Lung microvascular endothelial cell (primary cell): ENCODE results near the gene CIBAR2. TPM values are rescaled to one million over a fixed set of nuclear protein-coding genes. Genes with fewer than 3 reads are reported as not detected.

ENCODE experiments used
- DNase-seq, 2 donors: peaks; one replicate each; pipeline versions ENCODE4 v3.0.0 to v3.0.0-alpha.2; 2010; ENCODE audit warnings: low read depth in 2 of 2
- total RNA-seq: library from RNA; depleted of rRNA; stranded (reverse); fragments of >200 nt; gene quantifications from 2 replicates; pipeline ENCODE4 v1.2.1, GENCODE V29; 2014

CIBAR2 gene
- total RNA-seq, 1 donor from 2014 or later = not detected

DNA sequence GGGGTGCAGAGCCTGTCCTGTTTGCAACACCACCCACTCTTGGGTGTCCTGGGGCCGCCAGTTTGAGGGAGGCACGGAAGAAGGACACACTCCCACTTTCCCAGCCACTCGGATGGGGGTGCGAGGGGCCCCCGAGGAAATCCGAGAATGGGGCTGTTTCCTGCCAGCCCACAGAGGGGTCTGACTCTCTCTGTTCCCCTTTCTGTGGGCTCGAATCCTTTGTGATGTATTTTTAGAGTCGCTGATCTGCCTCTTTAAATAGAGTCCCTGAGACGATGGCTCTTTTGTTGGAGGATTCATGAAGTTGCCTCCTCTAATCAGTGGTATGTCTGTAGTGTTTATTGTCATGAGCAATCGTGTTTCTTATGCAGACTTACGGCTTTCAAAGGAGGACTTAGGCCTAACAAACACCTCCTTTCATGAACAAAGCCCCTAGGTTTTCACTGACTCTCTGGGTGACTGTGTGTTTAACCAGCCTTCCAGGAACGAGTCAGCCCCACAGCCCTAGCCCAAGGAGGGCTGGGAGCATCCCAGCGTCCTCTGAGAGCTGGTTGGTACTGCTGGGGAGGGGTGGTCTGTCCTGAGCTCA lies 29.1 kb downstream of the CIBAR2 start:
- DNase-seq = no peak

GRCh38 chr16:85082173-85083050 lies 29.9 kb downstream of the CIBAR2 start:
- DNase-seq = no peak

DNA sequence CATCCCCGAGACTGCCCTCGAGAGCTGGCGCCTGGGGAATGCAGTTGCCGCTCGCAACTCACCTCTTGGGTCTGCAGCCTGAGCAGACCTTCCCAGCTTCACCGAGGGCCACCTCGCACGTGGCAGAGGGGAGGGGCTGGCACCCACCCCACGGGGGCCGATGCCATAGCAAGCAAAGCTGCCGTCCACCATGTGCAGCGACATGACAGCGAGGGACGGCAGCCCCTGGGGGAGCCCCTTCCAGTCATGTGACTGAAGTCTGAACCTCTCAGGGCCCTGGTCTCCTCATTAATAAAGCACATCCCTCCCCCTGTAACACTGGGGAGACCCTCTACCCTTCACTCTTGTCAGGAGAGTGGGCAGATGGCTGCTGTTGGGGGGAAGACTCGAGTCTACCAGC lies 30.5 kb downstream of the CIBAR2 start:
- no peak for DNase-seq

DNA sequence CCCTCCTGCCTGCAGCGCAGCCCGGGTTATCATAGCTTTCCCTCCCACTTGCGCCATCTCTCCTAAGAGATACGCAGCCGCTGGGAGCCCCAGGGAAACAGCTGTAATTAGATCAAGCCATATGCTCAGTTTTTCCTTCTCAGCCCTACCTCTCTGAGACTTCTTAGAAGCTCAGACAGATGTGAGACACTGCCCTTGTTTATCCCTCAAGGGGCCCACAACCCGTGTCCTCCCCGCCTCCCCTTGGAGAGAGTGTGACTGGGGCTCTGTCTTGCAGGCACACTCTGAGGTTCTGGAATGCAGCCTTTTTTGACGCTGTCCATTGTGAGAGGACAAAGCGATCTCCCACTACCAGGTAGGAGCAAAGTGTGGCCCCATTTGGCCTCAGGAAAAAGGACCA lies 31.2 kb downstream of the CIBAR2 start:
- no peak for DNase-seq

GRCh38 chr16:85079785-85080570 lies 32.3 kb downstream of the CIBAR2 start:
- no peak for DNase-seq

DNA sequence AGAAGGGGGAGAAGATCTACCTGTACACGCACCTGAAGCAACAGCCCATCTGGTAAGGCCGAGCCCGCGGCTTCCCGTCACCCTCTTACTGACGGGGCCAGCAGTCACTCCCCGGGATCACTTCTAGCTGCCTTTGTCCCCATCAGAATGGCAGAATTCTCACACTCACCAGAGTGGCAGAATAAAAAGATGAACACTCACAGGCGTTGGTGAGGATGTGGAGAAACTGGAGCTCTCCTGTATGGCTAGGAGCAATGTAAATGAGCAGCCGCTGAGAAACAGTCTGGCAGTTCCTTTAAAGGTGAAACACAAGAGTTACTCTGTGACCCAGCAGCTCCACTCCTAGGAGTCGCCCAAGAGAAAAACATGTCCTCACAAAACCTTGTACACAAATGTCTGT lies 33.3 kb downstream of the CIBAR2 start:
- no peak for DNase-seq

GRCh38 chr16:85078226-85078625 lies 34.0 kb downstream of the CIBAR2 start:
- DNase-seq = no peak

DNA sequence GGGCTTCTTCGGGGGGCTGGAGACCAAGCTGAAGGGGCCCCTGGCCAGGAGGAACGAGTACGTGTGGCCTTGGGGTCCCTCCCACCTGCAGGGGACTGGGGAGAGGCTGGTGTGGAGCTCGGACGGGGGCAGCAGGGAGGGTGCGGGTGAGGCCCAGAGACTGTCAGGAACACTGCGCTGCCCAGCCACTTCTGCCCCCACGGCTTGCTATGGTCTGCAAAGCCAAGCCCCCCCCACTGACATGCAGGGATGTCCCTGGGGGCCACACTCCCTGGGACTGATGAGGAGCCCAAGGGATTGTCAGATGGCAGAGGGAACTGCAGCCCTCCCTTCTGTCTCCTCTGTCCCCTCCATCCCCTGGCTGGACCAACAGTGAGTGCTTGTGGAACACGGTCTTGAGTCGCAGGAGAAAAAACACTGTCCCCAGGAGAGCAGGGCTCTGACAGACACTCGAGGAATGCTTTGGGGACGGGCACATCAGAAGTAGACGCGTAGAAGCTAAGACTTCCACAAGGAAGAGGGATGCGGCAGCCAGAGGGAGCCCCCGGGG lies 34.6 kb downstream of the CIBAR2 start:
- no peak for DNase-seq

DNA sequence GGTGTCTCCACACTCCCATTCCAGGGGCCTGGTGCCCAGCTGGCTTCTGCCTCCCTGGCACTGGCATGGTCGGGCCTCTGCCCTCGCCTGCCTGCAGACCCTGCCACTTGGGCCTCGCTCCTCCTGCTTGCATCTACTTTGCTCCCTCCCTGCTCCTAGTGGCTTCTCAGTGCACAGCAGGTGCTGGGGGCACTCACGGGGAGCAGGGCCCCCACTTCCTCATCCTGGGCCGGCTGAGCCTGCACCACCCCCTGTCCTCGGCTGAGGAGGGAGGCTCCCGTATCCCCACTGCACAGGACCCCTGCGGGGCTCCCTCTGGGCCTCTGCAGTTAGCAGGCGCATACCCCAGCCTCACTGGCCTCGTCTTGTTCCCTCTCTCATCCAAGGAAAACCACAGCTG lies 35.2 kb downstream of the CIBAR2 start:
- no peak for DNase-seq

- DNase-seq = no peak
Measured at GRCh38 chr16:85075236-85075924, 36.9 kb downstream of the CIBAR2 start.

DNA sequence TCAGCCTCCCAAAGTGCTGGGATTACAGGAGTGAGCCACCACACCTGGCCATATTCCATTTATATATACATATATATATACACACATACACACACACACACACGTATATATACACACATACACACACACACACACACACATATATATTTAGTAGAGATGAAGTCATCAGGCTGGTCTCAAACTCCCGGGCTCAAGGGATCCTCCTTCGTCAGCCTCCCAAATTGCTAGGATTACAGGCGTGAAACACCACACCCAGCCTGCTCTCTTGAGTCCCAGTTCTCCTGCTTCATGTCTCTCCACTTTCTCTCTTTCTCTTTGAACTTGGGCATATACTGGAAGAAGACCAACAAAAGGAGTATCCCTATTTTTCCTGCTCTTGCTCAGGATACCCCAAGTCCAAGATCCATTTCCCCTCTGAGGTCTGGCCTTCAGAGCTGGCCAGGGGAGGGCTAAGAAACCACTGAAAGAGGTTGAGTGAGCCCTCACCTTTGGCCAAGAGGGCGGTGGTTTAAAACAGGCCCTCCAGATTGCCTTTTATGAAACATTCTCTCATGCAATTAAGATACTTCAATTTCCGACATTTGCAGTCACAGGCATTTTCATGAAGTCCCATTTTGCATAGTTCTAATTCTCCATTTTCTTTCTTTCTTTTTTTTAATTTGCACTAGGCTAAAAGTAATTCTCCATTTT lies 37.9 kb downstream of the CIBAR2 start:
- DNase-seq = no peak

- DNase-seq = no peak
Measured at GRCh38 chr16:85072947-85073346, 39.3 kb downstream of the CIBAR2 start.

DNA sequence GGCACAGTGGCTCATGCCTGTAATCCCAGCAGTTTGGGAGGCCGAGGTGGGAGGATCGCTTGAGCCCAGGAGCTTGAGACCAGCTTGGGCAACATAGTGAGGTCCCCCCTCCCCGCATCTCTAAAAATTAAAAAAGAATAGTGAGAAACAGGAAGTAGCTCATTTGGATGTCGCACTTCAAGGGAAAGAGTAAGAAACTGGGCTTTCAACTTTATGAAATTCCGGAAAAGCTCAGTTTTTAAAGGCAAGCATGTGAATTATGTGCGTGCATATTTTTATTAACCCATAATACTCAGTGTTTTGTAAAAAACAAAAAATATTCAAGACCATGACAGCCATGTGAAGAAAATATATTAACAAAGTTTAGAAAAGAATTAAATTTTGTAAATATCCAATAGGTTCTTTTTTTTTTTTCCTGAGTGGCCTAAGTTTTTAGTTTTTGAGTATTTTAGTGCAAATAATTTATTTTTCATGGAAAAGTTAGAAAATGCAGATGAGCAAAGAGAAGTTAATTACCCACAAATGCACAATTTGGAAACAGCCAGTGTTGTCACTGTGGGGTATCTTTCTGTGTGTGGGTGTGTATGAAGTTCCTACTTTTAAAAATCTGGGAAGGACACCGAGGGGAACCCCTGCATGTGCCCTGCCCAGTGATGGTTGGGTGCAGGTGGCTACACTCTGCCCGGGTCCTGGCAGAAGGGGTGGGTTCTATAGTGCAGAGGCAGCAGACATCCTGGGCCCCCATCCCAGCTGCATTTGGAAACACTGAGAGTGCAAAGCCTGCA lies 40.0 kb downstream of the CIBAR2 start:
- no peak for DNase-seq

DNA sequence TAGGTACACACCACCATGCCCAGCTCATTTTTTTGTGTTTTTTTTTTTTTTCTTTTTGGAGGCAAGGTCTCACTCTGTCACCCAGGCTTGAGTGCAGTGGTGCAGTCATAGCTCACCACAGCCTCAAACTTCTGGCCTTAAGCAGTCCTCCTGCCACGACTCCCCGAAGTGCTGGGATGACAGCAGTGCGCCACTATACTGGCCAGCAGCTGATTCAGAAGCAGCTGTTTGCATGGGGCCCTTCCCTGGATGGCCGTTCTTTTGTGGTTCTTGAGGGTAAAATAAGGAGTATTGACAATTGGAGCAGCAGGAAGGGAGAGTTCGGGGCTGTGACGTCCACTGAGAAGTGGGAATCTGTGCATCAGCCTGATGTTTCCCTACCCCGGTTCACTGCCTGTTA lies 43.1 kb downstream of the CIBAR2 start:
- no peak for DNase-seq

DNA sequence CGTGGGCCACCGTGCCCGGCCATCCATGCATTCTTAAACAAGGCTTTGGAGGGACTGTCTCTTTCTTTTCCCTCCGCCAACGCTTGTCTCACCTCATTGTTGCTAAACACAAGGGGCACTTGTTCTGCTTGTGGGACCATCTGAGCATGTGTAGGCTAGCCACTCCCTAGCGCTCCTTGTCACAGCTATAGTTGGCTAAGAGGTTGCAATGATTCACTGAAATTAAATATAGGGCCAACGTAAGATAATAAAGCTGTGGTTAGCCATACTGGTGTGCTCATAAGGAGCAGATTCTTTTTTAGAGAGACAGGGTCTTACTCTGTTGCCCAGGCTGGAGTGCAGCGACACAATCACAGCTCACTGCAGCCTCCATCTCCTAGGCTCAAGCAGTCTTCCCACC lies 43.5 kb downstream of the CIBAR2 start:
- DNase-seq = no peak

GRCh38 chr16:85067426-85067825 lies 44.8 kb downstream of the CIBAR2 start:
- no peak for DNase-seq

- DNase-seq = no peak
Measured at GRCh38 chr16:85067024-85067423, 45.2 kb downstream of the CIBAR2 start.

DNA sequence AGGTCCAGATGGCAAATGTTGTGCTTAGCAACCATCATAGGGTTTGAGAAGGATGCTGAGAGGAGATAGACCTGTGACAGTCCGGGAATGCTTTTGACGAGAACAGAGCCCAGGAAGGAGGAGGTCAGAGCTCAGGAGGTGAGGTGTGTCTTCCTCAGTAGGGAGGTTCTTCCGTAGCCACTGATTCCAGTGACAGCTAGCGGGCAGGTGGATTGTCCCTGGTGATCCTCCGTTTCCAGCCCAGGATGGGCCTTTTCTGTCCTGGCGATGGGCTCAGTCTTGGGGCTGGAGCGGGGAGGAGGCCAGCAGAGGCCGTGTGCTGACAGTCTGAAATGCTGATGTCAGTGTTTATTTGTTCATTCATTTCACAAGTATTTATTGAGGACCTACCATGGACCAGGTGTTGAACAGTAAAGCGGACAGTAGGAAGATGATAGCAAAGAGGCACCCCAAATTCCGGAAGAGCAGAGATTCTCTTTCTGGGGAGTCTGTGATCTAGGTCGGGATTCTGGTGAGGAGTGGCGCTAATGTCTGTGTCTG lies 45.9 kb downstream of the CIBAR2 start:
- no peak for DNase-seq

GRCh38 chr16:85065099-85065498 lies 47.2 kb downstream of the CIBAR2 start:
- DNase-seq = no peak

DNA sequence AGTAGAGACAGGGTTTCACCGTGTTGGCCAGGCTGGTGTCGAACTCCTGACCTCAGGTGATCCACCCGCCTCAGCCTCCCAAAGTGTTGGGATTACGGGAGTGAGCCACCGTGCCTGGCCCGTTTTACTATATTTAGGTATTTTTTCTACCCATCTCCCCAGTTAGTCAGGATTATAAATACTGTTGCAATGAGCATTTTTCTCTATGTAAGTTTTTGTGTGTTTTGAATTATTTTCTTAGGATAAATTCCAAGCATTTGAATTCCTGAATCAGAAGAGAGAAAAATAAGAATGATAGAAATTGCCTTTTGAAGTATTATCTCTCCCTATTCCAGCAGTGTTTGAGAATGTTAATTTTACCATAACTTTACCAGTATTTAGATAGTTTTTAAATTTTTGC lies 48.1 kb downstream of the CIBAR2 start:
- no peak for DNase-seq
